ENCODE results near the gene RNF169.

RNF169 gene, protein sequence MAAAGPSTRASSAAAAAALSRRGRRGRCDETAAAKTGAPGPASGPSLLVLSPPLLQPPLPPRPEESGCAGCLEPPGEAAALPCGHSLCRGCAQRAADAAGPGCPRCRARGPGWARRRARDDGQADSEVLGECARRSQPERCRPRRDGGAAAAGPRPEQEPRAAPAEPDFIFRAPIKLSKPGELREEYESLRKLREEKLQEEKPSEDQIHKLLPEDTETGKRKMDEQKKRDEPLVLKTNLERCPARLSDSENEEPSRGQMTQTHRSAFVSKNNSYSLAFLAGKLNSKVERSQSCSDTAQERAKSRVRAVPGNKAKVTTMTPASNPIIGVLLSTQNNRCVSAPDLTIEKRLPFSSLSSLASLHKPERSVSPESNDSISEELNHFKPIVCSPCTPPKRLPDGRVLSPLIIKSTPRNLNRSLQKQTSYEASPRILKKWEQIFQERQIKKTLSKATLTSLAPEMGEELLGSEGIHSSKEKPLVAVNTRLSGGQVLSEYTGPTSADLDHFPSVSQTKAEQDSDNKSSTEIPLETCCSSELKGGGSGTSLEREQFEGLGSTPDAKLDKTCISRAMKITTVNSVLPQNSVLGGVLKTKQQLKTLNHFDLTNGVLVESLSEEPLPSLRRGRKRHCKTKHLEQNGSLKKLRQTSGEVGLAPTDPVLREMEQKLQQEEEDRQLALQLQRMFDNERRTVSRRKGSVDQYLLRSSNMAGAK

DNA sequence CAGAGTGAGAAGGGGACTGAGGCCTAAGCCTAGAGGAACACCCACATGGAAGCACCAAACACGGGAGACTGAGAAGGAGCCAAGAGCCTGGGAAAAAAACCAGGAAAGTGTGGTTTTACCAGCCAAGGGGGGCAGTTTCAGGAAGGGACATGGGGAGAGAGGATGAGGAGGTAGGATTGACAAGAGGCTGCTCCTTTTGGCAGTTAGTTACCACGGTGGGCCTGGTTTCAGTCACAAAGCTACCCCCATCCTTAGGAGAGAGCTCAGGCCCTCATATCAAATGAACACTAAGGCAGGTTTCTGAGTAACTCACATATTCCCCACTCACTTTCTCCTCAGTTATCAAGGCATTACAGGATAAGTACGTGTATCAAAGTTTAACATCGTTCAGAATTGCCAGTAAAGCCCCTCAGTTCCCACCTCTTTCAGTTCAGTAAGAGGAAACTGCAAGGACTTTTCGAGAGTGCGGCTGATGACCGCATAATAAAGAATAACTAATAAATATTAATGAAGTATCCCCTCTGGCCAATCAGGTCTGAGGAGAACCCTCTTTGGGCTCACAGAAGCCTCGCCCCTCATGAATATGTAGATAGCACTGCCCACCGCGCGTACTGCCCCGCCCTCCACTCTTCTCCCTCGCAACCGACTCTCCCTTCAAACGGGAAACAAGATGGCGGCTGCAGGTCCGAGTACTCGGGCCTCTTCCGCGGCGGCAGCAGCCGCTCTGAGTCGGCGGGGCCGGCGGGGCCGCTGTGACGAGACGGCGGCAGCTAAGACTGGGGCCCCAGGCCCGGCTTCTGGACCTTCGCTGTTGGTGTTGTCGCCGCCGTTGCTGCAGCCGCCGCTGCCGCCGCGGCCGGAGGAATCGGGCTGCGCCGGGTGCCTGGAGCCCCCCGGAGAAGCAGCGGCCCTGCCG, at the start of gene RNF169:
Gene RNF169, plus strand, starts transcription at position 639 of the 916 bp plus-strand sequence. Its CDS starts 32 bp downstream, at position 671.
- DNase-seq = peak; percentile 97

DNA sequence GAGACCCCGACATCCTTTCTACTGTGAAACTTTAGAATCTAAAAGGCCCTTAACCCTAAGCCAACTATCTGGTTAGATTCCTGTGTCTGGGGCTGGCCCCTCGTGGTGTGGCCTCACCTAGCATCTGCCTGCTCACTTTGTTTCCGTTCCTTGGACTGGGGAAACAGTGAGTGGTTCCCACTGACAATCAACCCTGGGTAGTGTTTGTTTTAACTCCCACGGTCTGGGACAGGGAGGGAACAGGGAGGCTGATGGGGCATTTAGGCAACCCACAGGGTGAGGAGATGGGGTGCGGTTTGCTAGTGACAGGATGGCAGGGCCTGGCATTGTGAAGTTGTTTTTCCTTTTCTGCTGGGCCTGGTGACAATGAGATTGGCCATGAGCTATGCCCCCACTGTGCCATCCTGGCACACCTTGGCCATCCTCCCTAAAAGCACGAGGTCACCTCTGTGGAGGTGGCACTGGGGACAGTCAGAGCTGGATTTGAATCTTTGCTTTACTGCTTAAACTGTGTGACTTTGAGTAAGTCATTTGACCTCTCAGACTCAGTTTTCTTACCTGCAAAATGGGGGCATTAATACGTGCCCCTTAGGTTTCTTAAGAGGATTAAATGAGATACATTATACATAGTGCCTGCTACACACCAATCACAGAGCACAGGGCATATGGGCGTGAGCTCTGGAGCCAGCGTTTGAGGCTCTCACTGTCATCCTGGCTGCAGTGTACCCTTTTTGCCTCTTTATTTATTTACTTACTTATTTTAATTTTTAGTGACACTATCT, 48.8 kb upstream of the RNF169 start:
- no peak for DNase-seq

DNA sequence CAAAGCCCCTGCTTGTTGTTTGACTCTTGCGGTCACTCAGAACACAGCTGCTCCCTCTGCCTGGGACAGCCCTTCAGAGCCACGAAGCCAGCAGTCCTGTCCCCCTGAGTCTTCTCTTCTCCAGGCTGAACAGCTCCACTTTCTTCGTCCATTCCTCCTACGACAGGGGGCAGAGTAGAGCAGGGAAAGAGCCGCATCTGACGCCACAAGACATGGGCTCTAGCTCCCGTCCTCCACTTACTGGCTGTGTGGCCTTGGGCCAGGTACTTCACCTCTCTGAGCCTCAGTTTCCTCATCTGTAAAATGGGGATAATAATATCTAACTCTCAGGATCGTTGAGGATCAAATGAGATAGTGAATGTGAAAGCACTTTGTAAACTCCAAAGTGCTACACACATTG, 47.3 kb upstream of the RNF169 start:
- DNase-seq = no peak

DNA sequence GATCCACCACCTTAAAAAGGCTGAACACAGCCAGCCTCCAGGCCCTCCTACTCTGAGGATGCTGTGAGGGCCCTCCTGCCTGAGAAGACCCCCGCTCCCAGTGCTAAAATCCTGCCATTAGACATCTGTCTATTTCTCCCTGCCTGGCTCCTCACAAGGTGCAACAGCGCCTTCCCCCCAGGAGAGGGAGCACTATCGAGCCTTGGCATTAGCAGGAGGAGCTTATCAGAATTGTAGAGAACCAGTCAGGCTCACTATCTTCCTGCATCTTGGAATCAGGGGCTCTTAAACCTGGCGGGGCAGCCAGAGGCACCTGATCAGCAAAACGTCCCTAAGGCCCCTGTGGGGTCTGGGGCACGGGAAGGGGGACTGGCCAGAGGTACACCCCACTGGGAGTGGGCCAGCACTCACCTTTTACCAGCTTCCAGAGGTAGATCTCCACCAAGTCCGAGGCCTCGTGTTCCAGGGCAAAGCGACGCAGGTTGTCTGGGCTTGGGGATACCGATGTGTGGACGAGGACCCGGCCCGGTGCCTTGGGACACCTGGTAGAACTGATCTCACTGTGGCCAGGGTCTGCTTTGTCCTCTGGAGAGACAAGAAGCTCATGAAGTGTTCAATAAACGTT, 46.2 kb upstream of the RNF169 start:
- peak; percentile 37 for DNase-seq

DNA sequence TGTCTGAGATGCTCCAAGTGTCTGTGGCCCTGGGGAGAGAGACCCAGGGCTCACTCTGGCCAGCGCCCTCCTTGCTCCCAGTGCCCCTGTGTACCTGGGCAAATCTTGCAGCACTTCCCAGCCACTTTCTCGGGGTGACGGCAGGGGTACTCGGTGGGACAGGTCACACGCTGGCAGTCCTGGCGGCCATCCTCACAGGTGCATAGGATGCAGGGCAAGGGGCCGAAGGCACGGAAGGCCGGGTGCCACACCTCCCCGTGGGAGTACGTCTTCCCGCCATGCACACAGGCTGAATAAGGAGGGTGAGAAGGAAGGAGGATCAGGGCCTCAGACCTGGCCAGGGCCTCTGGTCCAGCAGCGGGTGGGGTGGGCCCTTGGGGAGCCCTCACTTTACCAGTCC, 45.4 kb upstream of the RNF169 start:
- DNase-seq = no peak

DNA sequence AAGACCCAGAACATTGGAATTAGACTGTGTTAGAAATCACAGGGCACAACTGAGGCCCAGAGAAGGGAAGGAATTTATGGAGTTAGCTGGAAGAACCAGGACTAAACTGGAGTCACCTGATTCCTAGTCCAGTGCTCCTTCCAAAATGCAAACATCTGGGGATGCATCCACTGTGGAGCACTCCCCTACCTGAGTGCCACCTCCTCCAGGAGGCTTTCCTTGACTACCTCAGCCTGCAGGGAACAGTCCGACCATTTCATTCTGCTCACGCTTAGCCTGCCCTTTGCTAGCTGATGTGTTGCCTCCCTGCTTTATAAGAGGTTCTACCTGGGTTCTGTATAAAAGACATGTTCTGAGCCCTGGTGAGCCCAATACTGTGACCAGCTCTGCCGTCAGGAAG, 41.5 kb upstream of the RNF169 start:
- DNase-seq = no peak

DNA sequence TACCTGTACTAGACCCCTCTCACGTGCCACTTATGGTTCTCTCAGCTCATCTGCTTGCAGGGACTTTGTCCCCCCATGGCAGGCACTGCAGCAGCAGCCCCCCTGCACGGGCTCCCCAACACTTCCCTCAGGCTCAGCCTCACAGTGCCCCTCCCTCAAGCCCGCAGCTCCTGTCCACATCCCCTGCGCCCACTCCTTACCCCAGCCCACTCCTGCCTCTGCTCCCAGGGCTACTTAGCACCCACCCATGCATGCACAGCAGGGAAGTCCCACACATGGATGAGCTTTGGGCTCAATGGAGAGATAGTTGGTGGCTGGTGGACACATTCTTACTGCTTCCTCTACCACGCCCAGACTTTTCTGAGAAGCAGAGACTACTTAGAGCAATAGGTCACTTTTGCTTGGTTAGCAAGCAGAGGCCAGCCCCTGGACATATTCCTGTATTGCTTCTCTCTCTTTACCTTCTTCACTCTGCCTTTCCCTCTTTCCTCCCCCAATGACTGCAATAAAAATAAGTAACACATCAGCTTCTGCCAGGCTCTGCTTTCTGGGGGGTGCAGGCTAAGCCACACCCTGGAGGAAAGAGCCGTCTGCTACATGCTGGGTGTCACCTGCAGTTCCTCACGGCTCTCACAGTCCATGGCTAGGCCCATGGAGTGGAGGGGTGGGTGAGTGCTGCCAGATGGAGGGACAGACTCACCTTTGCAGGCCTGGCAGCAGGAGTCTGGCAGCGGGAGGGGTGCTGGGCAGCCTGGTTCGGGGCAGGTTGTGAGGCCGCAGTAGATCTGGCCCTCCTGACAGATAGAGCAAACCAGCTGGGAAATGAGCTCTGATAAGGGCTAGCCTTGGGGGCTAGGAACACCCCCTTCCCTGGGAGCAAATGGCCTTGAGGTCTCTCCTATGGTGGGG, 40.8 kb upstream of the RNF169 start:
- no peak for DNase-seq

DNA sequence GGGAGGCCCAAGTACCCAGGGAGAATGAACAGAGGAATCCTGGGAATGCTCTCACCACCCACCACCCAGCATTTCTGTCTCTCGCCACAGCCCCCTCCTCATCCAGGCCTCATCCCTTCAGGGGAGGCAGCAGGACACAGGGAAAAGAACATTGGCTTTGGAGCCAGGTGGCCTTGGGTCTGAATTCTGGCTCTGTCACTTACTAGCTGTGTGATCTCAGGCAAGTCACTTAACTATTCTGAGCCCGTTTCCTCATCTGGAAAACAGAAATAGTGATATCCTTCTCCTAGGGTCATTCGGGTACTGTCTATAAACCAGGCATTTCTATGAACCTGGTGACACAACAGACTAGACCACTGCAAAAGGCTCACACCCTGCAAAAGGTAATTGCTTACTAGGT, 39.5 kb upstream of the RNF169 start:
- no peak for DNase-seq

DNA sequence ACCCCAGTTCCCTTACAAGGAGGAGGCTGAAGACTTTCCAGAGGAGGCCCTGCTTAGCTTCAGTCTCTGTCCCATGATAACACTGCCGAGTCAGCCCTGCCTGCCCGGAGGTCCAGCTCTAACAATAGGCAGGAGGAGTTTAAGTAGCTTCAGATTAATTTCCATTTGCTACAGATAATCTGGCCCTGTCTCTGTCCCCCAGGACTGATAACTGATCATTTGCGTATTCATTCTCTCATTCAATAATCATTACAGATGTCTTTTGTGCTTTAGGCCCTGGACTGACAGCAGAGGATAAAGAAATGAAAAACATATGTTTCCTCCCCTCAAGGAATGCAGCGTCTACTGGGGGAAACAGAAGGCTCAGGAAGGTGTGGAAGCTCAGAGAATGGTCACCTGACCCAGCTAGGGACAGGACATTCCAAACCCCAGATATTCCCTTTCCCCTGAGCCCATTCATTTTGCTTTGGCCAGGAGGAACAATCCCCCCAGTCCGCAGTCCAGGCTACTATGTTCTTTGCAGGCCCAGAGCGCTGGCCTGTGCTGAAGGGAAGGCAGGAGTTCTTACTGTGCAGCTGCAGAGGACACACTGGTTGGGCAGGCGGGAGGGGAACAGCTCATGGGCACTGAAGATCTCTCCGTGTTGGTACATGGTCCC, 38.2 kb upstream of the RNF169 start:
- DNase-seq = no peak

DNA sequence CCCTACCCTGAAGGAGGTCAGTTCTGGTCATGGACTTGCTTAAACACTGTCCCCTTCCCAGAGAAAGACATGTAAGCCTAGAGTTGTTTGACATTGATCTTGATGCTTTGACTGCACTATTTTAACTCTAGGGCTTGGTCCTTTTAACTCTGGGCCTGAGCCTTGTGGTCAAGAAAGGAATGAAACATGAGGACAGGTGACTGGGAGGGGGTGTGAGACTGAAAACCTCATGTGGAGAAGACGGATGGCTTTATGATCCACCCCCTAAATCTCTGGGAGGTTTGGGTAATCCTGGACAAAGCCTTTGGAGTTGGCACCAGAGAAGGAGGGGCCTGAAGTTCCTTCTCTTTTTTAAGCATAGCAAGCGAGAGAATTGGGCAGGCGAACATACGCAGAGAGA, 35.0 kb upstream of the RNF169 start:
- DNase-seq = no peak

DNA sequence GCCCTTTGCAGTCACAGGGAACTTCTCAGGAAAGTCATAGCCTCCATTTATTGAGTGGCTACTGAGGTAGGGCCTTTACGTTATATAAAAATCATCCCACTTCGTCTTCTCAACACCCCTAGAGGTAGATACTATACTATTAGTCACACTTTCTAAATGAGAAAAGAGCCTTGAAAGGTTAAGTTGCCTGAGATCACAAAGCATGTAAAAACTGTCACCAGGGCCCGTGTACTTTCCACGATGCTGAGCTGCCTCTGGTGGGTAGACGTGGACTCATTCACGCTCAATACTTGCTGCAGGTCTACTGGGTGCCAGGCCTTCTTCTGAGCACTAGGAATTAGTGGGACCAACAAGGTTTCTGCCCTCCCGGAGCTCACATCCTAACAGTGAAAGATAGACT, 33.7 kb upstream of the RNF169 start:
- no peak for DNase-seq

DNA sequence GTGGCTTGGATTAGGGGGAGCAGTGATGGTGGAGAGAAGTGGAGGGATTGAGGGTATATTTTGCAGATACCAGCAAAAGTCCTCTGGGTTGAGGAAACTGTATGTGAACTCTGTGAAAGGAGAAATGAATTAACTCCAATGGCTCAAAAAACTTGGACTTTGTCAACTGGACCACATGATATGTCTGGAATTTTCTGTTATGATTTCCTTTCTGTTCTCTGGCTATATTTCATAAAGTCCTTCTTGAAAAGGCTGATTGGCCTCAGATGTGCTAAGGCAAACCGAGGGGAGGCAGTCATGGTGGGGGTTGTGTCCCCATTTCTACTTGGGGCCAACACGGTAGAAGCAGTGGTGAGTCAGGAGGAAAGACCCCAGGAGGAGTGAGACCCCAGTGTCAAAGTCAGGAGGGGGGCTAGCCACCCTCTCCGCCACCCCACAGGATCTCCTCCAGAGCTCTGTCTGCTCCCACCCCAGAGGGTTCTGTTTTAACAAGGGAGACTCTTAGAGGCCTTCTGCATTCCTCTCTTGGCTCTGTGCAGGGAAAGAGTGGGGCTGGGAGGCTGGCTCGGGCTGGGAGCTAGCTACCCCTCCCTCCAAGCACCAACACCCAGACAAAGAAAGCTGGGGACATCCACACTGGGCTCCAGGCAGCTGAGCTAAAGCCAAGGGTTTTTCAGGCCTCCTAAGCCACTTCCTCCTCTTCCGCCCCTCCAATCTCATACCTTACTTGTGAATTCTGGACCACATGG, 31.3 kb upstream of the RNF169 start:
- DNase-seq = no peak

DNA sequence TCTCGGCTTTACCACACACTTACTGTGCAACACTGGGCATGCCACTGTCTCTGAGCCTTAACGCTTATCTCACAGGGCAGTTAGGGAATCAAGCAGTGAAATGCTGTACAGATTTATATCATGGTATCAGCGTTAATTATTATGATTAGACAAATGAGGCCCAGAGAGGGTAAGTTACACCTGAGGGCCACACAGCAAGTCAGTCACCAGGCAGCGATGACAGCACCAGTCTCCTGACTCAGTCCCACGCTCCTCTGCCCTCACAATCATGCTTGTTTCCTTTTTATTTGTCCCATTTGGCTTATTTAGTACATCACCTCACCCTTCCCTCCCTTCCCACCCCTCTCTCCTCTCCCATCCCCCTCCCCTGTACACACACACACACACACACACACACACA, 29.6 kb upstream of the RNF169 start:
- DNase-seq = no peak

DNA sequence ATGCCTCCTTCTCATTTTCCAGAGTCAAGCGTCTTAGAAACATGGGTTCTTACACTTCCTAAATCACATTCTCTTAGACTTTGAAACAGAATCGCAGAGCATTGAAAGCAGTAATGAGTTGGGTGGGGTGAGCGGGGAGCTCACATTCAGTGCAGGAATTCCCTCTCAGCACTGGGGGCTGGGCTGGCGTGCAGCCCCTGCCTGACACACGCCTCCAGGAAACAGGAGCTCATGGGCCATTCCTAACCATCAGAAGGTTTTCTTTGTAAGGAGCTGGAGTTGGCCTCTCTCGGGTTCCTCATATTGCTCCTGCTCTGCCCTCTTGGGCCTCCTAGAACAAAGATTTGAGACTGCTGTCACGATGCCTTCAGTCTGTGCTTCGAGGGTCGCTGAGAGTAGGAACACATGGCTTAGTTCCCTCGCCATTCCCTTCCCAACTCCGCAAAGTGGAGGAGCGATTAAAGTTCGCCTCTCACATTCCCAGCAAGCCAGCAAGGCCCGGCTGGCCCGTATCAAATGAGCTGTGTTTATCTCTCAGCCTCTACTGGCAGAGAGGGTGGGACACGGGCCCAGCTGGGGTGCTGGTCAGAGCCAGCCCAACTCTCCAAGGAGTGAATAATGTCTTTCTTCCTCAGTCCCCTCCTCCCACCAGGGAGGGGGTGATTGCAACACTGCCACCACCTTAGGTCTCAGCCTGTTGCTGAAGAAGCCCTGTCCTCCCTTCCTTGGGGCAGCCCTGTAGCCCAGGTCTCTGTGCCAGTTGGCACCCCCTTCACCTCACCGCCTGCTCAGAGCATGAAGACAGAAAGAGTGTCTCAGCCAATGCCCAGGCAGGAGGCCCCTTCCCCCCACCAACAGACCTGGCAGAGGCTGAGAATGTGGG, 27.8 kb upstream of the RNF169 start:
- DNase-seq = no peak

DNA sequence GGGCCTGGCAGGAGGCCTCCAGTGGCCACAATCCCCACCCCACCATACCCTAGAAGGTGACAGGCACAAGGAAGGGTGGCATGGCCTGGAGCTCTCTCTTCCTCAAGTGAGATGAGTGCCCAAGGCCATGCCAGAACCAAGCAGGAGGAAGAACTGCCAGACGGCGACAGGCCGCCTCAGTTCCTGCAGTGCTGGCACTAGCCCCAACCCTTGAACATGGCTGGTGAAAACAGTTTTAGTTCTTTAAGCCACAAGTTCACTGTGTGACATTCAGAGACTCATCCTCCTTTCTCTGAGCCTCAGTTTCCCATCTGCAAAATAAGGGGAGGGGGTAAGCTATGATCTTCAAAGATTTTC, 27.2 kb upstream of the RNF169 start:
- DNase-seq = no peak

DNA sequence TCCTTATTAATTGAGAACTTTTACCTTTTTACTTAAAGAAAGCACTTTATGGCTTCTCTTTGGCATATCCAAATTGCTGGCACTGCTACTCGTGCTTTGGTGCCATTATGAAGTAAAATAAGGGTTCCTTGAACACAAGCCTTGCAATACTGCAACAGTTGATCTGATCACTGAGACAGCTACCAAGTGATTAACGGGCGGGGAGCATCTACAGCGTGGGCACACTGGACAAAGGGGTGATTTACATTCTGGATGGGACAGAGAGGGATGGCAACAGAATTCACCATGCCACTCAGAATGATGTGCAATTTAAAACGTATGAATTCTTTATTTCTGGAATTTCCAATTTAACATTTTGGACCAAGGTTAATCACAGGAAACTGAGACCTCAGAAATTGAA, 25.1 kb upstream of the RNF169 start:
- DNase-seq = no peak

DNA sequence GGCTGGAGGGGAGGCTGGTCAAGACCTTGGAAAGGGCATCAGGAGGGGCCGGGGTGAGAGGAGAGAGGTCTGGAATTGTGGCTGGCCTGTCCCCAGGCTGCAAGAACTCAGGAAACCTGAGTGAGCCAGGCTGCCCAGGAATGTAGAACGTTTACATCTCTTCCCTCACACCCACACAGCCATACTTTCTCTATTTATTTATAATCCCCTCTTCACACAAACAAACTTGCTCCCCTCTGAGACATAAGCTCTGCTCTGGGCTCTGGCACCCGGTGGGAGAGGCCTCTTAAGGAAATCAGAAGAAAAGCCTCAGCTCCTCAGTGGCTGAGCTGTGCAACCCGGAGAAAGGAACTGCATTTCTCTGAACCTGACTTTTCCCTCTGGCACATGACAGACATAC, 22.9 kb upstream of the RNF169 start:
- DNase-seq = no peak

DNA sequence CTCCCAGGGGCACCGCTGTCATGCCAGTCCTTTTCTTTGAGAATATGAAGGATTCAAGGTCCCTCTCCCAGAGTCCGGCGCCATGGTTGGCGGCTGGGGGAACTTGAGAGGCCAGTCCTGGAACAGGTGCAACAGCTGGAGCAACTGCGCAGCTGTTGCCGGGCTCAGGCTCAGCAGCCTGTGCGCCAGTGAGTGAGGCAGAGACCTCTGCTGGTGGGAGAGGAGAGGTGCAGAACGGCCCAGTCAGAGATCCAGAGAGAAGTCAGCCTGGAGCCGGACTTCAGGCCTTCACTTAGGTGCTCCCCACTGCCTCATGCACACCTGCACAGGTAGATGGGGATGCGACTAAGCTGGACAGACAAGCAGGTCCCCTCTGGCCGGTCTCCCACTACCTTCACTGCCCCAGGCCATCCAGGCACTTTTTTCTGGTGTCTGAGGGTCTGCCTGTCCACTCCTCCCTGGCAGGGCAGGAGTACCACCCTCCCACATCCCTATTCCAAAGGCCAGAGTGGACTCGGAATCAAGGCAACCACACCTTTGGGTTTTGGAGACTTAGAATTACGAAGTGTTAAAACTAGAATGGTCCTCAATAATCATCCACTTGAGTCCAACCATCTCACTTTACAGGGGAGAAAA, 22.0 kb upstream of the RNF169 start:
- peak; percentile 85 for DNase-seq

Measured in NCI-H1105 (cell line).